ENCODE data around the gene MSL3B.

Gene MSL3B

DNA sequence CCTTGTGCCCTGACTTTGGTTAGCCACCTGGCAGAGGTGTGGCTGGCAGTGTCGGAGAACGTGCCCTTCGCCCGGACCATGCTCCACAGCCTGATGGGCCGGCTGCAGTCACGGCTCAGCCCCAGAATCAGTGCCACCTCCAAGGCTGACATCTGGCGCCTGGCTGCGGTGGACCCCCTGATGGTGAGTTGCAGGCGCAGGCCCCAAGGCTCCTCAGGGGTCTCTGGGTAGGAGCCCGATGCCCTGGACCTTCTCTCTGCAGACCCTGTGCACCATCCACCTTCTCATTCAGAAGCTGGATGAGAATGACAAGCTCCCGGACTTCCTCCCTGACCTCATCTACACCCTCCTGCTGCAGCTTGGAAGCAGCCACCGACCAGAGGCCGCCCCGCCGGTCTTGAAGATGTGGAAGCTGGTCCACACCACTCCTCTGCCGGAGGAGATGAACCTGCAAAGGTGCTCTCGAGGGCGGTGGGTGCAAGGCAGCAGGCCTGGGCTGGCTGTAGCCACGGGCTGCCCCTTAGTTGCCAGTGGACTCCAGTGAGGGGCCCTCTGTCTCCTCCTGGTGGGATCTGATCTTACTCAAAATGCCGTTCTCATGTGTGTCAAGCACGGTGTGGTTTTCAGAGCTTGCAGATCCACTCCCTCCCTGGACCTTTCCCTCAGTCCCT, 46.0 kb downstream of the MSL3B start:
- Histone ChIP-seq H2AFZ (ENCODE audit: low read depth, low read length) (no peak overlapping the region), H3K9ac (ENCODE audit: low read length) (no peak overlapping the region), H3K79me2 (ENCODE audit: low read length) (no peaks in the 10 kb centered on the region), H3K27ac (ENCODE audit: low read length) (no peak overlapping the region), H3K9me3 (ENCODE audit: insufficient read depth, low read length) (no peaks in the 10 kb centered on the region), H3K36me3 (replicated peaks; ENCODE audit: low read depth, low read length) (no peaks in the 10 kb centered on the region), H3K27me3 (ENCODE audit: low read depth, low read length) (no peaks in the 10 kb centered on the region), H4K20me1 (ENCODE audit: insufficient read depth, low read length) (no peaks in the 10 kb centered on the region), H3K4me3 (ENCODE audit: low read length) (no peak overlapping the region), H3K4me2 (ENCODE audit: low read length) (no peak overlapping the region), H3K4me1 (ENCODE audit: low read length) (no peaks in the 10 kb centered on the region)
- TF ChIP-seq, protein P1, sequence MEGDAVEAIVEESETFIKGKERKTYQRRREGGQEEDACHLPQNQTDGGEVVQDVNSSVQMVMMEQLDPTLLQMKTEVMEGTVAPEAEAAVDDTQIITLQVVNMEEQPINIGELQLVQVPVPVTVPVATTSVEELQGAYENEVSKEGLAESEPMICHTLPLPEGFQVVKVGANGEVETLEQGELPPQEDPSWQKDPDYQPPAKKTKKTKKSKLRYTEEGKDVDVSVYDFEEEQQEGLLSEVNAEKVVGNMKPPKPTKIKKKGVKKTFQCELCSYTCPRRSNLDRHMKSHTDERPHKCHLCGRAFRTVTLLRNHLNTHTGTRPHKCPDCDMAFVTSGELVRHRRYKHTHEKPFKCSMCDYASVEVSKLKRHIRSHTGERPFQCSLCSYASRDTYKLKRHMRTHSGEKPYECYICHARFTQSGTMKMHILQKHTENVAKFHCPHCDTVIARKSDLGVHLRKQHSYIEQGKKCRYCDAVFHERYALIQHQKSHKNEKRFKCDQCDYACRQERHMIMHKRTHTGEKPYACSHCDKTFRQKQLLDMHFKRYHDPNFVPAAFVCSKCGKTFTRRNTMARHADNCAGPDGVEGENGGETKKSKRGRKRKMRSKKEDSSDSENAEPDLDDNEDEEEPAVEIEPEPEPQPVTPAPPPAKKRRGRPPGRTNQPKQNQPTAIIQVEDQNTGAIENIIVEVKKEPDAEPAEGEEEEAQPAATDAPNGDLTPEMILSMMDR (IDR thresholded peaks at IDR 0.05; ENCODE audit: low read depth, low read length), result no peak
- TF ChIP-seq EZH2phosphoT487 (IDR thresholded peaks at IDR 0.05; ENCODE audit: low read depth), result no peak

DNA sequence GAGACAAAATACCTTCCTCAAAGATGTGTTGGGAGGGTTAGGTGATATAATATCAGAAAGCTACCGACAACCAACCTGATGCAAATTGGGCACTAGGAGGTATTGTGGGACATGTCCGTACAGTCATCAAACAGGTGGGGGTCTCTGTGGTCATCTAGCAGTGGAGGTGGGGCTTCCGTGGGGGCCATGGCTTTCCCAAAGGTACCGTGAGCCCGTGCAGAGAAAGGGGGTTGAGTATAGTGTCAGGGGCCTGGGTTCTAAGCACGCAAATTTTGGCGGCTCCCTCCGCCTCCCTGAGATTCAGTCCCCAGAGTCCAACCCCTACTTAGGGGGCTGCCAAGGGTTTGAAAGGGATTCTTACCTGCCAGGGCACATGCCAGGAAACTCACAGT, 46.5 kb downstream of the MSL3B start:
- TF ChIP-seq EZH2phosphoT487 (IDR thresholded peaks at IDR 0.05; ENCODE audit: low read depth), result no peak
- TF ChIP-seq, protein P1 (IDR thresholded peaks at IDR 0.05; ENCODE audit: low read depth, low read length), result no peak
- no peaks in the 10 kb centered on the region for H3K79me2 ChIP-seq (ENCODE audit: low read length)
- no peaks in the 10 kb centered on the region for H3K4me1 ChIP-seq (ENCODE audit: low read length)
- no peak overlapping the region for H3K4me3 ChIP-seq (ENCODE audit: low read length)
- H3K9ac ChIP-seq (ENCODE audit: low read length), result no peak overlapping the region
- no peak overlapping the region for H3K4me2 ChIP-seq (ENCODE audit: low read length)
- no peaks in the 10 kb centered on the region for H3K27me3 ChIP-seq (ENCODE audit: low read depth, low read length)
- H2AFZ ChIP-seq (ENCODE audit: low read depth, low read length), result no peak overlapping the region
- H3K36me3 ChIP-seq (replicated peaks; ENCODE audit: low read depth, low read length), result no peaks in the 10 kb centered on the region
- H4K20me1 ChIP-seq (ENCODE audit: insufficient read depth, low read length), result no peaks in the 10 kb centered on the region
- no peaks in the 10 kb centered on the region for H3K9me3 ChIP-seq (ENCODE audit: insufficient read depth, low read length)
- no peak overlapping the region for H3K27ac ChIP-seq (ENCODE audit: low read length)

DNA sequence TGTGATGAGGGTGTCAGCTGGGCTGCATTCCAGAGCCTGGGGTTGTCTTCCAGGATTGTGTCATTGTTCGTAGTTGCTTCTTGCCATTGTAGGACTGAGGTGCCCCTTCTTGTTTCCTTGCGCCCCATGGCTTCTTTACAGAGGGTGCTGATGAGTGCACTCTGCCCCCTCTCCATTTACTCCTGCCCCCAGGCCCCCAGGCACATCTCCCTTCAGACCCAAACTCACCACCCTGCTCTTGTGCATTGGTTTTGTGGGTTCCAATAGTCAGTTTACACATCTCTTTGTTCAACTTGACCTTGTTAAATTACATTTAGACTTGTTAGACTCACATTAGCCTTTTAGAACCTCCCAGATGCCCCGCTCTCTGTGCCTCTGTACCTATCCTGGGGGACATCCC, 47.0 kb downstream of the MSL3B start:
- Histone ChIP-seq H3K9me3 (ENCODE audit: insufficient read depth, low read length) (no peaks in the 10 kb centered on the region), H3K4me2 (ENCODE audit: low read length) (no peak overlapping the region), H3K27me3 (ENCODE audit: low read depth, low read length) (no peaks in the 10 kb centered on the region), H2AFZ (ENCODE audit: low read depth, low read length) (no peak overlapping the region), H3K4me3 (ENCODE audit: low read length) (no peak overlapping the region), H3K4me1 (ENCODE audit: low read length) (no peaks in the 10 kb centered on the region), H3K9ac (ENCODE audit: low read length) (no peak overlapping the region), H4K20me1 (ENCODE audit: insufficient read depth, low read length) (no peaks in the 10 kb centered on the region), H3K36me3 (replicated peaks; ENCODE audit: low read depth, low read length) (no peaks in the 10 kb centered on the region), H3K79me2 (ENCODE audit: low read length) (no peaks in the 10 kb centered on the region), H3K27ac (ENCODE audit: low read length) (no peak overlapping the region)
- TF ChIP-seq EZH2phosphoT487 (IDR thresholded peaks at IDR 0.05; ENCODE audit: low read depth), result no peak
- TF ChIP-seq, protein P1 (IDR thresholded peaks at IDR 0.05; ENCODE audit: low read depth, low read length), result no peak

DNA sequence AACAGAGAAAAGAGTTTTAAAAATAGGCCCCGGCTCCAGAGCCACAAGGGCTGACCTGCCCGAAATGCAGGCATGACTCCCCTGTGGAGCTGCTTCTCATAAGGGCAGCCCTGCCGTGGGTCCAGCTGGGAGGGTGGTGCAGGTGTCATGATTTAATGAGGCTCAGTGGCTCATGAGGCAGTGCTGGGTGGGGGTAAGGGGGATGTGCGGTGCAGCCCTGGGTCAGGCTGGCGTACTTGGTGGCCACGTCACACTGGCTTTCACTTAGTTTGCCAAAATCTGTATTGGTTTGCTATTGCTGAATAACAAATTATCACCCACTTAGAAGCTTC, 47.4 kb downstream of the MSL3B start:
- no peaks in the 10 kb centered on the region for H4K20me1 ChIP-seq (ENCODE audit: insufficient read depth, low read length)
- H3K27ac ChIP-seq (ENCODE audit: low read length), result no peak overlapping the region
- no peaks in the 10 kb centered on the region for H3K36me3 ChIP-seq (replicated peaks; ENCODE audit: low read depth, low read length)
- no peak overlapping the region for H2AFZ ChIP-seq (ENCODE audit: low read depth, low read length)
- H3K9ac ChIP-seq (ENCODE audit: low read length), result no peak overlapping the region
- H3K9me3 ChIP-seq (ENCODE audit: insufficient read depth, low read length), result no peaks in the 10 kb centered on the region
- no peak for TF ChIP-seq EZH2phosphoT487 (IDR thresholded peaks at IDR 0.05; ENCODE audit: low read depth)
- H3K4me3 ChIP-seq (ENCODE audit: low read length), result no peak overlapping the region
- H3K27me3 ChIP-seq (ENCODE audit: low read depth, low read length), result no peaks in the 10 kb centered on the region
- H3K4me1 ChIP-seq (ENCODE audit: low read length), result no peaks in the 10 kb centered on the region
- H3K79me2 ChIP-seq (ENCODE audit: low read length), result no peaks in the 10 kb centered on the region
- no peak overlapping the region for H3K4me2 ChIP-seq (ENCODE audit: low read length)
